ENCODE measurements around the gene TCF15. TPM values are rescaled to one million over a fixed set of nuclear protein-coding genes. Genes with fewer than 3 reads are reported as not detected.

Gene TCF15
- total and polyA plus RNA-seq, 5 donors from 2014 or later, result not detected

DNA sequence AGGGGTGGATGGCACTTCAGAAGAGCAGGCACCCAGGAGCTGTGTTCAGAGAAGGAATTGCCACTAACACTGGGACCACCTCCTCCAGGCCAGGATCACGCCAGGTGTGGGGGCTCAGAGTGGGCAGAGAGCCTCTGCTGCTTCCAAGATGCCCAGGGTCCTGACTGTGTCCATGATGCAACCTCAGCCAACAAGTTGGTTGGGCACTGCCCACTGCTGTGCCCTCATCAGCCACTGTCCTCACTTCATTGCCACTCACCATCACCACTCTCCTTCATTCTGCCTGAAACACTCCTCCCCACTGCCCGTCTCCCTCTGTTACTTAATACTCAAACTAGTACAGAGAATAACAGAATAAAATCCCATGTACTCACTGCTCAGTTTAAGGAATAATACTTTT is 16.5 kb upstream of the TCF15 start:
- Mint-ChIP-seq H3K36me3 (no peaks in the 10 kb centered on the region), H3K27ac (no peak overlapping the region), H3K9me3 (peaks cover 0 to 3% (median 0%) of the 10 kb centered on the region in 7 donors), H3K27me3 (peaks cover 12% of the 10 kb centered on the region), H3K4me3 (no peak overlapping the region), H3K4me1 (no peaks in the 10 kb centered on the region)
- Histone ChIP-seq H3K4me3 (ENCODE audit: low read depth, low read length) (no peak overlapping the region), H3K27me3 (ENCODE audit: control insufficient read depth, insufficient read depth, low read length) (no peaks in the 10 kb centered on the region), H3K9me3 (ENCODE audit: control insufficient read depth in 2 of 2, low read length in 2 of 2) (no peaks in the 10 kb centered on the region), H3K4me1 (ENCODE audit: control insufficient read depth, insufficient read depth, low read length, poor library complexity, severe bottlenecking) (no peaks in the 10 kb centered on the region), H3K27ac (ENCODE audit: insufficient read depth, low read length, poor library complexity, severe bottlenecking) (no peak overlapping the region), H3K36me3 (ENCODE audit: control insufficient read depth, insufficient read depth, low read length) (no peaks in the 10 kb centered on the region)
- ATAC-seq (ENCODE audit: low read depth in 2 of 2) (no peak), DNase-seq (no peak)

GRCh38 chr20:625360-625932 is 15.3 kb upstream of the TCF15 start:
- no peak overlapping the region for H3K27ac Mint-ChIP-seq

GRCh38 chr20:623704-624103 is 13.6 kb upstream of the TCF15 start:
- ATAC-seq (ENCODE audit: low read depth in 2 of 2) (no peak), DNase-seq (no peak)
- Mint-ChIP-seq H3K27me3 (peaks cover 16% of the 10 kb centered on the region), H3K9me3 (peaks cover 0 to 6% (median 2%) of the 10 kb centered on the region in 7 donors), H3K36me3 (no peaks in the 10 kb centered on the region), H3K4me1 (no peaks in the 10 kb centered on the region), H3K27ac (no peak overlapping the region), H3K4me3 (no peak overlapping the region)
- H3K27ac ChIP-seq (ENCODE audit: insufficient read depth, low read length, poor library complexity, severe bottlenecking), result no peak overlapping the region
- H3K27me3 ChIP-seq (ENCODE audit: control insufficient read depth, insufficient read depth, low read length), result no peaks in the 10 kb centered on the region
- no peak overlapping the region for H3K4me3 ChIP-seq (ENCODE audit: low read depth, low read length)
- no peaks in the 10 kb centered on the region for H3K4me1 ChIP-seq (ENCODE audit: control insufficient read depth, insufficient read depth, low read length, poor library complexity, severe bottlenecking)
- H3K9me3 ChIP-seq (ENCODE audit: control insufficient read depth in 2 of 2, low read length in 2 of 2), result no peaks in the 10 kb centered on the region
- no peaks in the 10 kb centered on the region for H3K36me3 ChIP-seq (ENCODE audit: control insufficient read depth, insufficient read depth, low read length)

More at GRCh38 chr20:625360-625932, 15.3 kb upstream of the TCF15 start:
- ATAC-seq (ENCODE audit: low read depth in 2 of 2), result no peak
- Mint-ChIP-seq H3K9me3 (peaks cover 0 to 5% (median 0%) of the 10 kb centered on the region in 7 donors), H3K4me3 (no peak overlapping the region), H3K4me1 (no peaks in the 10 kb centered on the region), H3K36me3 (no peaks in the 10 kb centered on the region), H3K27me3 (peaks cover 12% of the 10 kb centered on the region)
- Histone ChIP-seq H3K27ac (ENCODE audit: insufficient read depth, low read length, poor library complexity, severe bottlenecking) (no peak overlapping the region), H3K36me3 (ENCODE audit: control insufficient read depth, insufficient read depth, low read length) (no peaks in the 10 kb centered on the region), H3K9me3 (ENCODE audit: control insufficient read depth in 2 of 2, low read length in 2 of 2) (no peaks in the 10 kb centered on the region), H3K27me3 (ENCODE audit: control insufficient read depth, insufficient read depth, low read length) (no peaks in the 10 kb centered on the region), H3K4me3 (ENCODE audit: low read depth, low read length) (no peak overlapping the region), H3K4me1 (ENCODE audit: control insufficient read depth, insufficient read depth, low read length, poor library complexity, severe bottlenecking) (no peaks in the 10 kb centered on the region)
- no peak for DNase-seq

DNA sequence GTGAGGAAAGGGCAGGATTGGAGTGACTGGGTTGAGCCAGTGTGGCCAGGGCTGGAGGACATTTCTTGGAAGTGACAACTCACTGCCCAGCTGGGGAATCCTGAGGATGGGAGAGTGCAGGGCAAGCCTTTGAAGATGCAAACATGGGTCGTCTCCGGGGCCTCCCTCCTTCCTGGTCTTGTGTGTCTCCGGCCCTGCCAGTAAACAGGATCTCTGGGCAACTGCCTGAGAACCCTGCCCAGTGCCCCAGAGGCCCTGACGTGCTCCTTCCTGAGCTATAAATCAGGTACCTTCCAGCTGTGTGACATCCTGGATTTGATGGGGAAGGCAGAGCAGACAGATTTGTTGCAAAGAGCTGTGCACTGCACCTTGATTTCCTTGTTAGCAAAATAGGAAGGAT is 12.9 kb upstream of the TCF15 start:
- no peak overlapping the region for H3K4me3 ChIP-seq (ENCODE audit: low read depth, low read length)
- no peak for ATAC-seq (ENCODE audit: low read depth in 2 of 2)
- H3K9me3 Mint-ChIP-seq, result peaks cover 0 to 9% (median 4%) of the 10 kb centered on the region in 7 donors
- H3K27ac Mint-ChIP-seq, result no peak overlapping the region
- H3K36me3 Mint-ChIP-seq, result no peaks in the 10 kb centered on the region
- H3K36me3 ChIP-seq (ENCODE audit: control insufficient read depth, insufficient read depth, low read length), result no peaks in the 10 kb centered on the region
- peaks cover 0 to under 1% of the 10 kb centered on the region in 2 experiments for H3K9me3 ChIP-seq (ENCODE audit: control insufficient read depth in 2 of 2, low read length in 2 of 2)
- H3K4me1 Mint-ChIP-seq, result no peaks in the 10 kb centered on the region
- no peaks in the 10 kb centered on the region for H3K4me1 ChIP-seq (ENCODE audit: control insufficient read depth, insufficient read depth, low read length, poor library complexity, severe bottlenecking)
- no peaks in the 10 kb centered on the region for H3K27me3 ChIP-seq (ENCODE audit: control insufficient read depth, insufficient read depth, low read length)
- H3K4me3 Mint-ChIP-seq, result no peak overlapping the region
- DNase-seq, result no peak
- no peak overlapping the region for H3K27ac ChIP-seq (ENCODE audit: insufficient read depth, low read length, poor library complexity, severe bottlenecking)
- H3K27me3 Mint-ChIP-seq, result peaks cover 16% of the 10 kb centered on the region

DNA sequence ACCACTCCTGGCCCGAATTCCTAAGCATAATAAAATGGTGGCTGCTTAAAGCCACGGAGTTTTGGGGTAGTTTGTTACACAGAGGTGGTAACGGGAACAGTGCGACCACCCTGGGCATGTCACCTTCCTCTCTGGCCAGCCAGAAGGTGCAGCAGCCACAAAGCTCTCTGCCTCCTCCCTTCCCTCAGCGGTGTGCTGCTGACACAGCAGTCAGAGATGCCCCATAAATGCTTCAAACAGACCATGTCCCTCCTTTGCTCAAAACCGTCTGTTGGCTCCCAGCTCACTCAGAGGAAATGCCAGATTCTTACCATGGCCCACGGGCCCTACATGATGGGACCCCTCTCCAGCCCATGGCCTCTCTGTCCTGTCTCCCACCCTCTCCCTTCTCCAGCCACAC is 12.1 kb upstream of the TCF15 start:
- peaks cover 0 to 15% (median 5%) of the 10 kb centered on the region in 7 donors for H3K9me3 Mint-ChIP-seq
- no peaks in the 10 kb centered on the region for H3K4me1 Mint-ChIP-seq
- Histone ChIP-seq H3K27ac (ENCODE audit: insufficient read depth, low read length, poor library complexity, severe bottlenecking) (no peak overlapping the region), H3K36me3 (ENCODE audit: control insufficient read depth, insufficient read depth, low read length) (no peaks in the 10 kb centered on the region), H3K4me1 (ENCODE audit: control insufficient read depth, insufficient read depth, low read length, poor library complexity, severe bottlenecking) (no peaks in the 10 kb centered on the region), H3K4me3 (ENCODE audit: low read depth, low read length) (no peak overlapping the region), H3K27me3 (ENCODE audit: control insufficient read depth, insufficient read depth, low read length) (no peaks in the 10 kb centered on the region), H3K9me3 (ENCODE audit: control insufficient read depth in 2 of 2, low read length in 2 of 2) (peaks cover 0 to 2% of the 10 kb centered on the region in 2 experiments)
- peaks cover 24% of the 10 kb centered on the region for H3K27me3 Mint-ChIP-seq
- no peak overlapping the region for H3K27ac Mint-ChIP-seq
- no peaks in the 10 kb centered on the region for H3K36me3 Mint-ChIP-seq
- DNase-seq, result no peak
- ATAC-seq (ENCODE audit: low read depth in 2 of 2), result no peak
- no peak overlapping the region for H3K4me3 Mint-ChIP-seq

DNA sequence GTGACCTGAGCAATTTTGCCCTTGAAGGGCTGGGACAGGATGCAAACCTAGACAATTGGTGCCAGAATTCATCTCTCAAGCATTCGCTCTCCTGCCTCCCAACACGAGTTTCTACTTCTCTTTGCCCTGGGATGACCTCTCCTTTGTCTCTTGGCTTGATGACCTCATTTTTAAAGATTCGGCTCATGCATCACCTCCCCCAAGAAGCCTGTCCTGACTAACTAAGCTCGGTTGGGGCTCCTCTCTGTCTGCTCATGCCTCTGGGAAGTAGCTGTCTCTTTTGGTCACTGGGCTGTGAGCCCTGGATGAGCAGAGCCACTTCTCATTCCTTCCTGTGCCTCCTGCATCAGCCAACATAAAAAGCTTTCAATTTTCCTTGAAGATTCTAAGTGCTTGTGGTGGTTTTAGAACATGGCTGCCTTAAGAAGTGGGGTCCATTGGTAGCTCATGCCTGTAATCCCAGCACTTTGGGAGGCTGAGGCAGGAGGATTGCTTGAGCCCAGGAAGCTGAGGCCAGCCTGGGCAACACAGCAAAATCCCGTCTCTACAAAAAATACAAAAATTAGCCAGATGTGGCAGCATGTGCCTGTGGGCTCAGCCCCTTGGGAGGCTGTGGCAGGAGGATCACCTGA is 11.1 kb upstream of the TCF15 start:
- Mint-ChIP-seq H3K36me3 (no peaks in the 10 kb centered on the region), H3K27ac (no peak overlapping the region), H3K4me3 (no peak overlapping the region), H3K27me3 (peaks cover 24% of the 10 kb centered on the region), H3K4me1 (no peaks in the 10 kb centered on the region), H3K9me3 (peaks cover 0 to 15% (median 5%) of the 10 kb centered on the region in 7 donors)
- no peak overlapping the region for H3K4me3 ChIP-seq (ENCODE audit: low read depth, low read length)
- ATAC-seq (ENCODE audit: low read depth in 2 of 2), result no peak
- H3K27me3 ChIP-seq (ENCODE audit: control insufficient read depth, insufficient read depth, low read length), result peaks cover 3% of the 10 kb centered on the region
- peaks cover 0 to 2% of the 10 kb centered on the region in 2 experiments for H3K9me3 ChIP-seq (ENCODE audit: control insufficient read depth in 2 of 2, low read length in 2 of 2)
- no peaks in the 10 kb centered on the region for H3K36me3 ChIP-seq (ENCODE audit: control insufficient read depth, insufficient read depth, low read length)
- DNase-seq, result no peak
- no peaks in the 10 kb centered on the region for H3K4me1 ChIP-seq (ENCODE audit: control insufficient read depth, insufficient read depth, low read length, poor library complexity, severe bottlenecking)
- H3K27ac ChIP-seq (ENCODE audit: insufficient read depth, low read length, poor library complexity, severe bottlenecking), result no peak overlapping the region

DNA sequence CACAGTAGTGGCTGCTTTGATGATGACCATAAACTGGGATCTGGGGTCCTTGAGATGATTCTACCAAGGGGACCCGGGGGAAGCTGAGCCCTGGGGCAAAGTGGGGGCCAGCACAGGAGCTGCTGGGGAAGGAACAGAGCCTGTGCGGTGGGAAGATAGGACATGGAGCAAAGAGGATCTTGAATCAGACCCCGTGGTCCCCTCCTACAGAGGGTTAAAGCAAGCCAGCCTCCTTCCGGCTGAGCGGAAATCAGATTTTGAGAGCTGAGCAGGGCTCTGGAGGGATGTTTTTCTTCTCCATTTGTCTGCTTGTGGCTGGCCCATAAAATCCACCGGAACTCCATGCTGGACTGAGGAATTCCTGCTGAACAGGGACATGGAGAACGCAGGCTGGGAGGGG is 10.1 kb upstream of the TCF15 start:
- Mint-ChIP-seq H3K9me3 (peaks cover 0 to 15% (median 7%) of the 10 kb centered on the region in 7 donors), H3K27me3 (peaks cover 27% of the 10 kb centered on the region), H3K27ac (no peak overlapping the region), H3K4me1 (no peaks in the 10 kb centered on the region), H3K36me3 (no peaks in the 10 kb centered on the region), H3K4me3 (no peak overlapping the region)
- H3K27ac ChIP-seq (ENCODE audit: insufficient read depth, low read length, poor library complexity, severe bottlenecking), result no peak overlapping the region
- no peak for DNase-seq
- H3K9me3 ChIP-seq (ENCODE audit: control insufficient read depth in 2 of 2, low read length in 2 of 2), result peaks cover 0 to 2% of the 10 kb centered on the region in 2 experiments
- H3K4me3 ChIP-seq (ENCODE audit: low read depth, low read length), result no peak overlapping the region
- no peaks in the 10 kb centered on the region for H3K36me3 ChIP-seq (ENCODE audit: control insufficient read depth, insufficient read depth, low read length)
- no peaks in the 10 kb centered on the region for H3K4me1 ChIP-seq (ENCODE audit: control insufficient read depth, insufficient read depth, low read length, poor library complexity, severe bottlenecking)
- H3K27me3 ChIP-seq (ENCODE audit: control insufficient read depth, insufficient read depth, low read length), result peaks cover 3% of the 10 kb centered on the region
- ATAC-seq (ENCODE audit: low read depth in 2 of 2), result no peak

GRCh38 chr20:618980-619379 is 8.9 kb upstream of the TCF15 start:
- H3K9me3 Mint-ChIP-seq, result peaks cover 0 to 13% (median 7%) of the 10 kb centered on the region in 7 donors
- ATAC-seq (ENCODE audit: low read depth in 2 of 2) (no peak), DNase-seq (no peak)
- no peak overlapping the region for H3K4me3 Mint-ChIP-seq
- Histone ChIP-seq H3K4me3 (ENCODE audit: low read depth, low read length) (no peak overlapping the region), H3K36me3 (ENCODE audit: control insufficient read depth, insufficient read depth, low read length) (no peaks in the 10 kb centered on the region), H3K27me3 (ENCODE audit: control insufficient read depth, insufficient read depth, low read length) (peaks cover 3% of the 10 kb centered on the region), H3K27ac (ENCODE audit: insufficient read depth, low read length, poor library complexity, severe bottlenecking) (no peak overlapping the region), H3K9me3 (ENCODE audit: control insufficient read depth in 2 of 2, low read length in 2 of 2) (peaks cover 0 to 2% of the 10 kb centered on the region in 2 experiments), H3K4me1 (ENCODE audit: control insufficient read depth, insufficient read depth, low read length, poor library complexity, severe bottlenecking) (no peaks in the 10 kb centered on the region)
- H3K27me3 Mint-ChIP-seq, result peaks cover 29% of the 10 kb centered on the region
- H3K36me3 Mint-ChIP-seq, result no peaks in the 10 kb centered on the region
- no peak overlapping the region for H3K27ac Mint-ChIP-seq
- no peaks in the 10 kb centered on the region for H3K4me1 Mint-ChIP-seq
